ENCODE data around the gene HLA-DQA1. TPM values are rescaled to one million over a fixed set of nuclear protein-coding genes. Genes with fewer than 3 reads are reported as not detected.

The HLA-DQA1 gene
- total and polyA plus RNA-seq, 10 of the 15 experiments (the other 5 are each of a cell fraction or from before 2014, with no cell fraction given) = 289 to 1,769 (median 460) TPM

GRCh38 chr6:32684246-32684645 lies 47.0 kb downstream of the HLA-DQA1 start:
- Histone ChIP-seq H3K4me3 (no peak overlapping the region), H3K27ac (ENCODE audit: control insufficient read depth, insufficient read depth) (no peak overlapping the region), H3K36me3 (ENCODE audit: control insufficient read depth in 2 of 2, insufficient read depth in 2 of 2, low read length in 1 of 2) (no peaks in the 10 kb centered on the region), H3K9ac (ENCODE audit: control insufficient read depth, insufficient read depth, low read length) (no peak overlapping the region), H2AFZ (ENCODE audit: control insufficient read depth, low read depth, low read length) (no peak overlapping the region), H3K27me3 (replicated peaks in 1 of 2; ENCODE audit: control insufficient read depth in 2 of 2, insufficient read depth in 2 of 2, low read length in 1 of 2) (no peaks in the 10 kb centered on the region), H4K20me1 (ENCODE audit: control insufficient read depth, insufficient read depth) (no peaks in the 10 kb centered on the region), H3K4me2 (ENCODE audit: control insufficient read depth, insufficient read depth) (no peak overlapping the region), H3K9me3 (replicated peaks; ENCODE audit: control insufficient read depth, insufficient read depth, low read length) (peaks cover 3% of the 10 kb centered on the region; the same call in 2 of the 3 replicates), H3K79me2 (ENCODE audit: control insufficient read depth, insufficient read depth, low read length) (0 out of 2 replicates have a peak, but pooled peaks cover 2% of the 10 kb centered on the region), H3K4me1 (ENCODE audit: control insufficient read depth, insufficient read depth, low read length) (peaks cover 17% of the 10 kb centered on the region; the same call in 1 of the 2 replicates)
- RAD21 ChIA-PET (ENCODE audit: unreplicated experiment) = interaction anchor here (1.2 to 2.1 kb wide), 2 partner anchors 16 to 75 kb away, joined by 4 to 7 read pairs; no protein-coding TSS in a partner anchor
- intact Hi-C loops (cut with micrococcal nuclease; ENCODE audit: unreplicated experiment) = loop anchor here (2.0 kb wide), 1 partner anchor 15 kb away; no protein-coding TSS in a partner anchor
- no TSS peak for BruUV-seq (replicated peaks)
- POLR2A ChIA-PET = interaction anchor here (3.5 to 6.4 kb wide), 2 partner anchors 17 to 46 kb away, joined by 21 to 130 read pairs; partner anchors contain the start of genes HLA-DQA1 and HLA-DQB1
- WGBS (ENCODE audit: insufficient coverage, insufficient replicate concordance, low lambda C conversion rate, missing lambda C conversion rate) = 59% methylated on average over 3 of the region's 3 CpGs
- ATAC-seq = no peak
- FAIRE-seq = no peak
- TF ChIP-seq NBN (IDR thresholded peaks at IDR 0.05) (no peak), POU2F2 (IDR thresholded peaks at IDR 0.05; ENCODE audit: borderline replicate concordance, low read depth, low read length) (no peak), BACH1 (IDR thresholded peaks at IDR 0.05; ENCODE audit: borderline replicate concordance) (no peak), ASH2L (IDR thresholded peaks at IDR 0.05; ENCODE audit: borderline replicate concordance, low read depth) (no peak), EGR1 (IDR thresholded peaks at IDR 0.05; ENCODE audit: borderline replicate concordance in 1 of 2, low read depth in 2 of 2, low read length in 2 of 2) (no peak), MEF2B (IDR thresholded peaks at IDR 0.05; ENCODE audit: partially characterized antibody, poor library complexity, severe bottlenecking) (no peak), MYB (IDR thresholded peaks at IDR 0.05; ENCODE audit: borderline replicate concordance, low read depth, low read length) (no peak), IKZF2 (IDR thresholded peaks at IDR 0.05) (no peak), FOS (IDR thresholded peaks at IDR 0.05; ENCODE audit: borderline replicate concordance, extremely low read depth, insufficient read length) (no peak), ATF7 (IDR thresholded peaks at IDR 0.05; ENCODE audit: low read depth) (no peak)
- SMC1A ChIA-PET (ENCODE audit: uncharacterized antibody, unreplicated experiment) = interaction anchor here (1.7 to 8.6 kb wide), 3 partner anchors 17 to 62 kb away, joined by 11 to 94 read pairs (median 26); partner anchors contain the start of gene HLA-DQB1
- CTCF ChIA-PET = interaction anchor here (1.2 kb wide), 1 partner anchor 16 kb away, joined by 6 read pairs; no protein-coding TSS in a partner anchor
- no peak for DNase-seq (ENCODE audit: low read depth, low spot score)
- in situ Hi-C loops (cut with MboI) = no loop called here
